Epithelial cell of esophagus (primary cell): ENCODE measurements around the gene IL23R.

Experiments
- DNase-seq: peaks from one replicate; pipeline ENCODE4 v3.0.0; 2010; ENCODE audit warnings: low read depth
- H3K4me3 ChIP-seq: 2 replicates; pipeline ENCODE4 v1.5.1; 2011; ENCODE audit warnings: mild to moderate bottlenecking, low read length, control low read depth
- CTCF ChIP-seq: IDR thresholded peaks from 2 replicates; pipeline ENCODE4 v1.5.1; 2011; ENCODE audit warnings: low read depth, mild to moderate bottlenecking, low read length, control low read depth, inconsistent platforms; ENCODE audit not compliant: insufficient read depth; ENCODE audit errors: missing control alignments

Gene IL23R

DNA sequence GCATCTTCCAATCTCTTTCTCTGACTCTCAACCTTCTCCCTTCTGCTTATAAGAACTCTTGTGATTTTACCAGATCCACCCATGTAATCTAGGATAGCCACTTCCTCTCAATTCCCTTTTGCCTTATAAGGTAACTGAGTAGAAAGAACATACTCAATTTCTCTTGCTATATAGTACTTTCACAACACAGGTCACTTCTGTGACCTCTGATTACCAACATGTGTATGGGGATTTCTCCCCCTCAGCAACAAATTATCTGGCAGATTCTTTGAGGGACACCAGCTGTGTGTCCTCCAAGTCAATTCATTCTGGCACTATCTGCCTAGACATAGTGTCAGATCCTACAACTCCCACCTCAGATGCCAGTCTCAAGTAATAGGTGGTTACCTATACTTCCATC is 62.5 kb downstream of the IL23R start:
- no peak for DNase-seq
- no peak for TF ChIP-seq CTCF
- H3K4me3 ChIP-seq: no peak overlapping the region

DNA sequence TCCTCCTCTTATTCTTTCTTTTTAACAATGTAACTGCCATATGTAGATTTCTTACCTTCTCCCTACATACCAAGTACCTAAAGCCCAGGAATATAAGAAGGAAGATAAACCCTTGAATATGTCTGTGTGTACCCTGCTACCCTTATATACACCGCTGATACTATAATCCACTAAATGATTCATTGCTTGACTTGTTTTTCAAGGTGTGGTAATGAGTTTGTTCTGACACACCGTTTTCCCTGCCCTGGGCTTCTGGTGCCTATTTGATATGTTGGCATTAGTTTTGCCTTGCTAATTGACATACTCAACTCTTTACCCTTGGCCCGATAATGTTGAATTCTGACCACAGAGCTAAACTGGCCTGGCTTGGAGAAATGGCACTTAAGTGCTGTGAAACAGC is 64.3 kb downstream of the IL23R start:
- DNase-seq: peak; percentile 93
- TF ChIP-seq CTCF: no peak
- H3K4me3 ChIP-seq: no peak overlapping the region

GRCh38 chr1:67236277-67236676 is 70.0 kb downstream of the IL23R start:
- DNase-seq: no peak

GRCh38 chr1:67239738-67240137 is 73.5 kb downstream of the IL23R start:
- no peak for DNase-seq
- no peak overlapping the region for H3K4me3 ChIP-seq
- no peak for TF ChIP-seq CTCF

More at GRCh38 chr1:67236277-67236676, 70.0 kb downstream of the IL23R start:
- no peak overlapping the region for H3K4me3 ChIP-seq
- TF ChIP-seq CTCF: no peak

GRCh38 chr1:67241200-67241746 is 75.0 kb downstream of the IL23R start:
- H3K4me3 ChIP-seq: no peak overlapping the region
- no peak for TF ChIP-seq CTCF
- no peak for DNase-seq

GRCh38 chr1:67242016-67242415 is 75.8 kb downstream of the IL23R start:
- no peak for DNase-seq

More at GRCh38 chr1:67242016-67242415, 75.8 kb downstream of the IL23R start:
- TF ChIP-seq CTCF: no peak
- no peak overlapping the region for H3K4me3 ChIP-seq
